Gastroesophageal sphincter (tissue), 3 donors: ENCODE data around the gene SDK2.

Experiments used
- CTCF ChIP-seq, 4 experiments: fragments of 200-600 bp in 2 of 4; fragments of 450-650 bp in 2 of 4; sonication (generic) in 1 of 4; IDR thresholded peaks; one replicate each; pipeline ENCODE4 v1.5.1; 2017 to 2019; ENCODE audit warnings: antibody characterized with exemption in 4 of 4, mild to moderate bottlenecking in 2 of 4, moderate library complexity in 2 of 4
- EP300 ChIP-seq: sonication (generic); formaldehyde crosslinking; IDR thresholded peaks from one replicate; pipeline ENCODE4 v1.6.1; 2017; ENCODE audit warnings: antibody characterized with exemption, mild to moderate bottlenecking
- POLR2A ChIP-seq, 2 donors: fragments of 450-650 bp; IDR thresholded peaks; one replicate each; pipeline ENCODE4 v1.6.1; 2017; ENCODE audit warnings: antibody characterized with exemption in 2 of 2, mild to moderate bottlenecking in 2 of 2, moderate library complexity in 1 of 2
- POLR2AphosphoS5 ChIP-seq: sonication (generic); formaldehyde crosslinking; IDR thresholded peaks from one replicate; pipeline ENCODE4 v1.6.1; 2017; ENCODE audit warnings: antibody characterized with exemption

- TF ChIP-seq EP300 (no peak), CTCF (IDR thresholded peaks at IDR 0.05) (no peak), POLR2A (IDR thresholded peaks at IDR 0.05) (no peak), POLR2AphosphoS5 (no peak)
Measured at GRCh38 chr17:73376152-73376551, 268.1 kb downstream of the SDK2 start.
